ENCODE measurements around the gene RBFOX2.

- TF ChIP-seq CTCF (IDR thresholded peaks at IDR 0.05) (no peak), POLR2A (IDR thresholded peaks at IDR 0.05) (no peak), EP300 (IDR thresholded peaks at IDR 0.05) (no peak)
Observed at GRCh38 chr22:35998748-35999147, 29.9 kb downstream of the RBFOX2 start.

Data from tibial nerve (tissue), 4 donors.